Right ventricle myocardium superior (tissue), 1 donor: ENCODE data around the gene CARD11. TPM values are rescaled to one million over a fixed set of nuclear protein-coding genes. Genes with fewer than 3 reads are reported as not detected.
A peak's percentile ranks its signal among the peaks of the same experiment; 100 is the strongest.

Experiments used
- ATAC-seq: fragments of 200-7000 bp; cut with Tn5 transposase; one replicate; pipeline ENCODE4 v1.9.1; 2020; ENCODE audit warnings: mild to moderate bottlenecking; ENCODE audit not compliant: poor library complexity
- DNase-seq: peaks from one replicate; pipeline ENCODE4 v3.0.0-alpha.2; 2020
- intact Hi-C: fragments of 100-400 bp; cut with DNase I; formaldehyde crosslinking; loops from one replicate; pipeline ENCODE4 v1.11.2; 2022
- total RNA-seq: library from RNA; stranded (reverse); fragmentation: NEBNext Ultra II Directional; extraction: Animal tissue kit (Norgen Biotek cat#: 25700); gene quantifications from one replicate; pipeline ENCODE4 v1.2.1, GENCODE V29; 2021
- donor health status: DM: no; HTN: yes; CAD: no; lungs with severe emphysema.

CARD11 gene
- total RNA-seq, 1 donor from 2014 or later: 0.22 TPM

GRCh38 chr7:2936891-2937580 is 106.6 kb downstream of the CARD11 start:
- intact Hi-C loops: no loop called here
- DNase-seq: no peak
- ATAC-seq: no peak

- intact Hi-C loops: no loop called here
- ATAC-seq (no peak), DNase-seq (no peak)
Observed at GRCh38 chr7:2936301-2936700, 107.4 kb downstream of the CARD11 start.

GRCh38 chr7:2934984-2935740 is 108.5 kb downstream of the CARD11 start:
- intact Hi-C loops: no loop called here
- no peak for ATAC-seq
- no peak for DNase-seq

GRCh38 chr7:2934211-2934731 is 109.4 kb downstream of the CARD11 start:
- intact Hi-C loops: no loop called here
- no peak for DNase-seq
- no peak for ATAC-seq

- ATAC-seq (no peak), DNase-seq (no peak)
- intact Hi-C loops: no loop called here
Observed at GRCh38 chr7:2932402-2933251, 111.0 kb downstream of the CARD11 start.

- DNase-seq (peak; percentile 27), ATAC-seq (no peak)
- intact Hi-C loops: no loop called here
Observed at GRCh38 chr7:2931034-2931415, 112.6 kb downstream of the CARD11 start.

GRCh38 chr7:2930310-2931033 is 113.2 kb downstream of the CARD11 start:
- DNase-seq (peak; percentile 11), ATAC-seq (no peak)
- intact Hi-C loops: no loop called here

- ATAC-seq (no peak), DNase-seq (peak; percentile 10)
Observed at GRCh38 chr7:2929321-2930201, 114.1 kb downstream of the CARD11 start.

GRCh38 chr7:2928613-2929311 is 114.9 kb downstream of the CARD11 start:
- DNase-seq (peak; percentile 45), ATAC-seq (peak; percentile 15)
- intact Hi-C loops: no loop called here

More at GRCh38 chr7:2929321-2930201, 114.1 kb downstream of the CARD11 start:
- intact Hi-C loops: no loop called here

- ATAC-seq (no peak), DNase-seq (no peak)
- intact Hi-C loops: no loop called here
Observed at GRCh38 chr7:2928256-2928612, 115.4 kb downstream of the CARD11 start.

GRCh38 chr7:2927592-2927991 is 116.1 kb downstream of the CARD11 start:
- intact Hi-C loops: no loop called here
- ATAC-seq: no peak
- DNase-seq: peak; percentile 44

- no peak for ATAC-seq
- intact Hi-C loops: no loop called here
- DNase-seq: peak; percentile 17
Observed at GRCh38 chr7:2926896-2927405, 116.7 kb downstream of the CARD11 start.

- intact Hi-C loops: no loop called here
- ATAC-seq (no peak), DNase-seq (peak; percentile 16)
Observed at GRCh38 chr7:2926120-2926895, 117.4 kb downstream of the CARD11 start.

GRCh38 chr7:2924866-2925840 is 118.5 kb downstream of the CARD11 start:
- intact Hi-C loops: no loop called here
- peak; percentile 32 for DNase-seq
- ATAC-seq: no peak
